ENCODE results near the gene LOXHD1.

LOXHD1 gene

DNA sequence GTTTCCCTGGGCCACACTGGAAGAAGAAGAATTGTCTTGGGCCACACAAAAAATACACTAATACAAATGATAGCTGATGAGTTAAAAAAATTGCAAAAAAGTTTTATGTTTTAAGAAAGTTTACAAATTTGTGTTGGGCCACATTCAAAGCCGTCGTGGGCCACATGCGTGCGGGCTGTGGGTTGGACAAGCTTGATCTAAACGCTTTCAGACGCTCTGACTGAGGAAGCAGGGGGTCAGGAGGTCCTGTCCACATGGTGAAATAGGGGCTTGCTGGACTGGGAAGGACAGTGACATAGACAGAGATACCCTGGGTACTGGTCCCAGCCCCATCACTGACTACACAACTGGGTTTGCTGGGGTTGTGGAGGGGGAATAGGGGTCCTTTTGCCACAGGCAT, 86.4 kb downstream of the LOXHD1 start:
- DNase-seq, result no peak

DNA sequence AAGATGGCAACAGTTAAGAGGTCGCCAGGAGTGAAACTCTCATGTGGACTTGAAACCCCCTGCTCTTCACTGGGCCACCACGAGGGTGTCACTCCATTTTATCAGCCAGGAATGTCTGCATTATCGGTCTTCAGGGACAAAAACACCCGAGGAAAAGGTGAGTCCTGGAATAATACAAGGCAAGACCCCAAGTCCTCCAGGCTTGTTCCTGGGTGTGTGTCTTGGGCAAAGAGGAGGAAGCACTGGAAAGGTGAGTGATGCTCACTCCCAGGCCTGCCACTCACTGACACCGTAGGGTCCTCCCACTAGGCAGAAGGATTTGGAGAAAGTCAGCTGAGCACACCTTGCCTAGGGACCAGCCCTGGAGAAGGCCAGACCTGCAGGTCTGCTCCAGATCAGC, 86.9 kb downstream of the LOXHD1 start:
- no peak for DNase-seq

DNA sequence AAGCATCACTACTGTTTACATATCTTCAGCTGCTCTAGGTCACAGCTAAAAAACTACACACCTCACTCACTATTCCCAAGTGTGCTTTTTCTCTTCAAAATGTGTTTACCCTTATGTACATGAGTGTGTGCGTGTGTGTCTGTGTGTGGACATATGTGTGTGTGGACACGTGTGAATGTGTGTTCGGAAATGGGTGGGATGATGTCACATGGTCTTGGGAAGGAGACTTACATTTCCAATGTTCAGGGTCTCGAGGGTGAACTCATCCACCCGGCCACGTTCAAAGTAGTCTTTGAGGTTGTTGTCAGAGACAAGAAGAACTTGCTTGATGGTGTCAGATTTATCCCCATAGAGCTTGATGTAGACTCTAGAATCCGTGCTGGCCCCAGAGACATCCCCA, 87.8 kb downstream of the LOXHD1 start:
- no peak for DNase-seq

DNA sequence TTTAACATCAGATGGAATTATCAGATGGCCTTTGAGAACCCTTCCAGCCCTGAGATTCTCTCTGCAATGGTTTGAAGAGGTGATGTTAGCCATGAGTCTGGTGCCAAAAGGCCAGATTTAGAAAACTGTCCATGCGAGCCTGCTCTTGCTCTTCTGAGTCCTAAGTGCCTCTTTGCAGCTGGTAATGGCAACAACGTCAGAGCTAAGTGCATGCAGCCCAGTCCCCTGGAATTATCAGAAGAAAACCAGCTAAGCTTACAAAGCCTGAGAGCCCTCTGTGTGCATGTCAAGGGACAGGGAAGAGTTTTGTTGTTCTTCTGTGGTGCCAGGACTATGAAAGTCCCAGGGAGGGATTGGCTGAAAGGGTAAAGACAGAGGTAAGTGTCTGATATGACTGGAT, 89.8 kb downstream of the LOXHD1 start:
- no peak for DNase-seq

DNA sequence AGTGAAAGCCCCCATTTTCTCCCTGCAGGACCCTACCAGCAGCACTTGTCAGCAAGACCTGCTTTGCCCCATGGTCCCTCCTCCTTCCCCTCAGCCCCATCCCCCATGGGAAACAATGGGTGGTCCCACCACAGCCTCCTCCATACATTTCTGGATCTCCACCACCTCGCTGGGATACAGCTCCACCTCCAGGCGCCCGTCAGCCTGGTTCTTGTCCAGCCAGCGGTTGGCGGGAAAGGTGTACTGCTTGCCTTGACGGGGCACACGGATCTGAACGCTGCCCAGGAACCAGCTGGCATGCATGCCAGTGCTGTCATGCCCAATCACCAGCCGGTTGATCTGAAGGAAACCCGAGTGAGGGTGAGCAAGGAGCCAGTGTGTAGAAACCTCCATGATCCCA, 90.9 kb downstream of the LOXHD1 start:
- DNase-seq, result no peak

DNA sequence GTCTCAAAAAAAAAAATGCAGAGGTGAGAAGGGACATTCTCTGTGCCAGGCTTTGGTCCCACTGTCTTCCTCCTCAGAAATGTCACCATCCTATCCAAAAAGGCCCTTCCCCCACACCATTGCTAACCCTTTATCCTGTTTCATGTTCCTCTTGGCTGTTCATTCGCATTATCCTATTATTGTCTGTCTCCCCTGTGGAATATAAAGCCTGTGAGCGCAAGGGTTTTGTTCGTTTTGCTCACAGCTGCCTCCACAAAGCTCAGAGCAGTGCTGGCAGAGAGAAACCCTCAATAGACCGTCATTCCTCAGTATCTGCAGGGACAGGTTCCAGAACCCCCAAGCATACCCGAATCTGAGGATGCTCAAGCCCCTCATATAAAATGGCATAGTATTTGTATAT, 91.8 kb downstream of the LOXHD1 start:
- no peak for DNase-seq

DNA sequence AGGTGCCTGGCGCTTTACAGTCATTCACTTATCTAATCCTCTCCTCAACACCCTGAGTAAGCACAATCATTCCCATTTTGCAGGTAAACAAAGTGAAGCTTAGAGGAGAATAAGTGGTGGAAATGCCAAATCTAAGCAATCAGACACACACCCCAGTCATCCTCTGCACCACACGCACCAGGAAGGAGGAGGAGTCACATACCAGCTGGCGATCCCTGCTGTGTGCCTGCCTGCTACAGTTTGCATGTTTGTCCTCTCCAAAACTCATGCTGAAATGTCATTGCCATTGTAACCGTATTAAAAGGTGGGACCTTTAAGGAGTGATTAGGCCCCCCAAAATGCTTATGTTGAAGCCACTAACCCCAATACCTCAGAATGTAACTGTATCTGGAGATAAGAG, 93.7 kb downstream of the LOXHD1 start:
- no peak for DNase-seq

DNA sequence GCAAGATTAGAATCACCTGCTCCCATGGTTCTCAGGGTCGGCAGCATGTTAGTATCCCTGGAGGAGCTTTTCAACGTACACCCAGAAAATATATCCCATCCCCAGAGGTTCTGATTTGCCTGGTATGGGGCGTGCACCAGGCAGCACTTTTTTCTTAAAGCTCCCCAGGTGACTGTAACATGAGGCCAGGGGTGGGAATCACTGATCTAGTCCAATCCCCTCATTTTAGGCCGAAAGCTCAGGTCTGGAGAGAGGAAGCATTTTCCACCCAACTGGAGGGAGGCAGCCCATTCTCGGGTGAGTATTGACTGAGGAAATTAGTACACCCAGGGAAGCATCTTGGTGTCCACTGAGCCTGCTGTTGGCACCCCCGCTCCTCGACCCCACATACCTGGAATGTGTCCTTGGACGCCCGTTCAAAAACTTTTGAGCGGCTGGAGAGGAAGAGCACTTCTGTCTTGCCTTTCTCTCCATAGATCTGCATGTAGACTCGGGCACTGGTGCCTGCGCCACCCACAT, 94.3 kb downstream of the LOXHD1 start:
- DNase-seq, result no peak

DNA sequence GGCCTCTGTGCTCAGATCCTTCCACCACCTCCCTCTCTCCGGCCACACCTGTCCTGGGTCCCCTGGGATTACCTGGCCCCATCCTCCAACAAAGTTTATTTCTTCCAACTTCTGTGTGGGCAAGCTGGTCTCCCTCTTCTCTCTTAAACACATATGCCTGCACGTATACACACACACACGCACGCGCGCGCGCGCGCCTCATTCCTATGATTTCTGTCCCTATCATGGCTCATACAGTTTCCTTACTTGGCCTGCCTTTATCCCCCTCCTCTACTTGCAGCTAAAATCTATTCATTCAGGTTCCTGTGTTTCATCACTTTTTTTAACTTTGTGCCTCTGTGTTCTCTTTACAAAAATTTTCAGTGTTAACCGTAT, 96.4 kb downstream of the LOXHD1 start:
- no peak for DNase-seq

DNA sequence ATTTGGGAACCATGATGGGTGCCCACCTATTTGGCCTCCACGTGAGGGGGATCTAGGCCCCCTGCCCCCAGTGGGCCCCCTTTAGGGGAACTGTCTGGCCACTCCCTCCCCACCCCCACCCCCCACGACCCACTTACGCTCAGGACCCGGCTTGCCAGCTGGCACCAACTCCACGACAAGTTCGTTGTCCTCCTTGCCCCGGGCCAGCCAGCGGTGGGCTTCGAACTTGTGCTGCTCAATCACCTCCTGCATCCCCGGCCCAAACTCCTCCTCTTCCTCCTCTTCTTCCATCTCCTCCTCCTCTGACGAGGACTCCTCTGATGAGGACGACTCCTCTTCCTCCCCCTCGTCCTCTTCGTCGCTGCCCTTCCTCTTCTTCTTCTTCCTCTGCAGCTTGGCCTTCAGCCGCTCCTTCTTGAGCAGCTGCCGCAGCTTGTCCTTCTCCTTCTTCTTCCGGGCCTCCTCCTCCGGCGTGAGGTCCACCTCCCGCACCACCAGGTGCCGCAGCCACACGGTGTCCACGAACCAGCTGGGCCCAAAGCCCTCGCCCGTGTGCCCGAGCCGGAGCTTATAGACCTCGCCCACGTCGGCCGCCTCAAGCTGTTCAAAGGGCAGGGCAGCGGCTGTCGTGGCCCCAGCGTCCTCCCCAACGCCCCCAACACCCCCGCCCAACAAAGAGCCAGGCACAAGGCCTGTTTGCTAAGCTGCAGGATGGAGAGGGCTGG, 96.9 kb downstream of the LOXHD1 start:
- no peak for DNase-seq

DNA sequence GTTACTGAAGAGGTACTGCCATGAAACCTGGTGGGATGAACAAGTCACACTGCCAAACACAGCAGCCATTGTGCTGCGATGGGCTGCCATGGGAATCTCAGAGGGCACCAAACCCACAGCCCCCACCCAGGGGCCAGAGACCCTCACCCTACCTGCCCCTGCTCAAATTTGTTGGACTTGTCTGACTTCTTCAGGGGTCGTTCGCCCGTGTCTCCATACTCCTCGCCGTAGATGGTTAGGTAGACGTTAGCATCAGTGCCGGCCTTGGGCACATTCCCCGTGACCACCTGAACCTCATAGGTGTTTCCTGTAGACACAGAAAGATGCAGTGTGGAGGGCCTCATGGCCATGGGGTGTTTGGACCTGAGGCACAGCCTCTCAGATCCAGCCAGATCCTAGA, 97.7 kb downstream of the LOXHD1 start:
- no peak for DNase-seq

DNA sequence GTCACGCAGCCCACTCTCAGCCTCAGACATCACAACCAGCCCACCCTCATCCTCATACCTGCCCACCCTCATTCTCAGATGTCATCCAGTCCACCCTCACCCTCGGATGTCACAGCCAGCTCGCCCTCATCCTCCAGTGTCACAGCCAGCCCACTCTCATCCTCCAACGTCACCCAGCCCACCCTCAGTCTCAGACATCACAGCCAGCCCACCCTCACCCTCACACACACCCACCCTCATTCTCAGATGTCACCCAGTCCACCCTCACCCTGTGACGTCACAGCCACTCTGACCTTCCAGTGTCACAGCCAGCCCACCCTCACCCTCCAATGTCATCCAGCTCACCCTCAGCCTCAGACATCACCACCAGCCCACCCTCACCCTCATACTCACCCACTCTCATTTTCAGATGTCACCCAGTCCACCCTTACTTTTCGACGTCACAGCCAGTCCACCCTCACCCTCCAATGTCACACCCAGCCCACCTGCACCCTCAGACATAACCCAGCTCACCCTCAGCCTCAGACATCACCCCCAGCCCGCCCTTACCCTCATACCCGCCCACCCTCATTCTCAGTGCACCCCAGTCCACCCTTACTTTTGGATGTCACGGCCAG, 100.3 kb downstream of the LOXHD1 start:
- no peak for DNase-seq

DNA sequence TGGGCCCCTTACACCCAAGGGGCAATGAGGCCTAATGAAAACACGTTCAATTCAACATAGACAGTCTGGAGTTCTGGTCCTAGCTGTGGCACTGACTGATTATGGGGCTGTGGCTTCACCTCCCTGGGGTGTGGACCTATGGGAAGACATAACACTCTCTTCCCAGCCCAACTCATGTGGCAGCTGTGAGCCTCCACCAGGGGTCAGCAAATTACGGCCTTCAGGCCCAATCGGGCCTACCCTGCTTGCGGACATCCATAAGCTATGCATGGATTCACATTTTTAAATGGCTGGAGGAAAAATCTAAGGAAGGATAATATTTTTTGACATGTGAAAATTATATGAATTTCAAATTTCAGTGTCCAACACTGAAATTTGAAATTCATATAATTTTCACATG, 101.3 kb downstream of the LOXHD1 start:
- DNase-seq, result peak; percentile 28

DNA sequence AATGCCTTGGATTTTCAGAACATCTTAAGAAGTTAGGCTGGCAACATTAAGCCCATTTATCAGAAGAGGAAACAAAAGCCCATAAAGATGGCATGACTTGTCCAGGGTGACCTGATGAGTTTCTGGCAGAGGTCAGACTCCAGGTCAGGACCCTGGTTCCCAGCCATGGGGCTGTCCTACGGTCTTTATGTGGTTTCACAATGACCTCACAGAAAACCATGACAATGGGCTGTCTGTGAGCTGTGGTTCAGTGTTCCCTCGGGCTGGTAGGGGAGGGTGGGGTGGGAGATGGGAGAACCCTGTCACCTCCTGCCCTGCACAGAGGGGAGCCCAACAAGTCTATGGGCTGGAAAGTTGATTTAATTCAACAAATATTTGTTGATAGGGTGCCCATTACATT, 101.8 kb downstream of the LOXHD1 start:
- no peak for DNase-seq

DNA sequence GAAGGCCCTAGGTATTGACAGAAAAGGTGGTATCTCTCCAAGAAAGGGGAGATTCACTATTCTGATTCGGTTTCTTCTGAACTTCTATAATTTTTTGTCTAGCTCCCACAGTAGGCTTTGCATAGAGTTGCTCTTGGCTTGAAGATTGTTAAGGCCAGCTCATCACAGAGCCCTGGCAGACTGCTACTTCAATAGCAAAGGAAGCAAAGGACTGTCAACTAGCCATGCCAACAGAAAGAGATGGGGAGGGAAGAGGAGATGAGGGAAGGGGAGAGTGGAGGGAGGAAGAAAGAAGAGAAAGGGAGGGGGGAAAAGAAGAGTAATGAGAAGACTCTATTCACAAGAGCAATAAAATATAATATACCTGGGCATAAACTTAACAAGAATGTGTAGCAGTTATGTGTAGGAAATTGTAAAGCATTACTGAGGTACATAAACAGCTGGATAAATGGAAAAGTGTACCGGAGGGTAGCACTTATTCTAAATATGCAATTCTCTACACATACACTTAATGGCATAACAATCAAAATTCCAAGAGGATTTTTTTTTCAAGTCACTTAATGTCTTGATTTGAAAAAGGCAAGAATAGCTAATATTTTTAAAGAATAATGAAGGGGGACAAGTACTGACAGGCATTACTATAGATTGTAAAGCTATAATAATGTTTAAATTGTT, 102.5 kb downstream of the LOXHD1 start:
- no peak for DNase-seq

DNA sequence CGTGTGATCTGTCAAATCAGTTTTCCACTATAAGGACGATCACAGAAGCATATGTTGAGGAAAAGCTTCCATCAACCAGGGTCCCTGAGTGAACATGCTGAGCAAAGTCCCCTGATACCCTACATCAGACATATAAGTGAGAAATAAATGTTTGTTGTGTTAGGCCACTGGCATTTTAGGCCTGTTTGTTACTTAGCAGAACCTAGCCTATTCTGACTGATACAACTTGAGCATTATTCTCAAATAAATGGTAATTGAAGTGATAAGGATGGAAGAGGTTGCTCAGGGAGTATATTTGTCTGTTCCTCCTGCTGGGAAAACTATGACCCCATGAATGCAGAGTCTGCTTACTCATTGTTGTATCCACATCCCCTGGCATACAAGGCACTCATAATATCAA, 106.4 kb downstream of the LOXHD1 start:
- no peak for DNase-seq

DNA sequence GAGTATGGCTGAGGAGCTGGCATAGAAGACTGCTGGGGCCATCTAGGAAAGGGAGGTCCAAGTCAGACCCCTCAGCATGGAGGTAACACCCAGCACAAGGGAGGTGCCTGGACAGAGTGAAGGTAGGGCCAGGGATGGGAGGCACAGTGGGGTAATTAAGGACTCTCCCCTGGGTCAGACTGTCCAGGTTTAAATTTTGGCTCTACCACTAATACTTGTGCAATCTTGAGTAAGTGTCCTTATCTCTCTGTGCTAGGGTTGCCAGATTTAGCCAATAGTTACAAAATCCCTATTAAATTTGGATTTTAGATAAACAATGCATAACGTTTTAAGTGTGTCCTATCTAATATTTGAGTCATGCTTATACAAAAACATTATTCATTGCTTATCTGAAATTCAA, 109.5 kb downstream of the LOXHD1 start:
- DNase-seq, result no peak

DNA sequence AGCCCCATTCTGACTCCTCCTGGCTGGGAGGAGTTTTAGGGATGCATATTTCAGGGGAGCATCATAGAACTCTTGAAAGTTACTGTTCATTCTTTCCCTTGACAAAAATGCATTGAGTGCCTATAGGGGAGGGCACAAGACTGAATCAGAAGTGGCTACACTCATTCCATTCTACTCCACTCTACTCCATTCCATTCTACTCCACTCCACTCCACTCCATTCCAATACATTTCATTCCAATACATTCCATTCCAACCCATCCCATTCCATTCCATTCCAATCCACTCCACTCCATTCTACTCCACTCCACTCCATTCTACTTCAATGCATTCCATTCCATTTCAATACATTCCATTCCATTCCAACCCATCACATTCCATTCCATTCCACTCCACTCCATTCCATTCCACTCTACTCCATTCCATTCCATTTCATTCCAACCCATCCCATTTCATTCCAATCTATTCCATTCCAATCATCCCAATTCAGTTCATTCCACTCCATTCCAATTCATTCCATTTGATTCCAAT, 110.8 kb downstream of the LOXHD1 start:
- DNase-seq, result no peak

DNA sequence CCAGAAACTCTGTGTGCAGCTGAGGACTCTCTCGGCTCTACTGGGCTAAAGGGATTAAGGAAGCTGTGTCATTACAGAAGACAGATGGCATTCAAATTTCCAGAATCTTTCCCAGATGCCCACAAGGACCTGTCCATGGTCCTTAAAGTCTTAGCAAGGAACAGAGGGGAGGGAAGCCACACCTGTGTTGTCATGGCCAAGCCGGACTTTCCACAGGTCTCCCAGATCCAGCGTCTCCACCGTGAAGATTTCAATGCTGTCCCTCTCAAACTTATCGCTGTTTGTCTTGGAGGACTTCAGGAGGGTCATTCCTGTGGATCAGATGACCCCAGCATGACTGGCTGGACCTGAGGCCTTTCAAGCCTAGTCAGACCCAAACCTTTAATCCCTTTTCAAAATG, 114.5 kb downstream of the LOXHD1 start:
- DNase-seq, result no peak

DNA sequence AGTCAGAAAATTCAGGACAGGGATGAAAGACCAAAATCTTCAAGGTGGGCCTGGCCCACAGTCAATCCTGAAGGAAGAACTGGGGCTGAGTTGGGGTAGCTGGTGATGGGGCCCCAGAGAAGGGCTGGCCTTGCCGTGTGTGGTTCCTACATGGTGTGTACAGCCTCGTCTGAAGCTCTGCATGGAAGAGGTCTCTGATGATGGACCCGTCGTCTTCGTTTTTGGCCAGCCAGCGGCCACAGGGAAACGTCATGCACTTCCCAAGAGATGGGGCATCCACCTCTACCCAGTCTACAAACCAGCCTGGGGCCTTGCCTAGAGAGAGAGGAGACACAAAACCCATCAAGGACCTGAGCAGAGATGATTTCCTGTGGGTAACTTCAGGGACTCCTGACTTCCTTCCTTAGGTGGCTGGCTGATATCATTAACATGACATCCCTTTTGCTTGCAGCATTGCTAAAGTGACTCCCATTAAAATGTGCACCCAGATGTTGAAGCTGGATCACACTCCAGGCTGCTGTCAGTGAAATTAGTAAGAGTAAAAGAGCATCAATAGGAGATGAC, 115.3 kb downstream of the LOXHD1 start:
- DNase-seq, result no peak

DNA sequence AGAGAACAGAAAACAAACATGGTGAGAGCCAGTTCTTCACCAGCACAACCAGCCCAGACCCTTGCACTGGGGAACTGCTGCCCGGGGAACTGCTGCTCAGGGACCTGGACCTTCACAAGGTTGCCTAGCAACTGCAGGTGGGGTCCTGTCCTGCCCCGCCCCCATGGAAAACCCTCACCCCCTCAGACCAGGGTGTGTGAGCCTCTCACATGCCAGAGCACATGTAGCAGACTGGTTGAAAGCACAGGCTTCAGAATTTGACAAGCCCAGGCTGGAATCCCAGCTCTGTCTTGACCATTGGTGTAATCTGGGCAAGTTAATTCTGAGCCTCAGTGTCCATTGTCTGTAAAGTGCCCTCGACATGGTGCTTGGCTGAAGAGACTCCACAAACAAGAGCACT, 118.6 kb downstream of the LOXHD1 start:
- no peak for DNase-seq

DNA sequence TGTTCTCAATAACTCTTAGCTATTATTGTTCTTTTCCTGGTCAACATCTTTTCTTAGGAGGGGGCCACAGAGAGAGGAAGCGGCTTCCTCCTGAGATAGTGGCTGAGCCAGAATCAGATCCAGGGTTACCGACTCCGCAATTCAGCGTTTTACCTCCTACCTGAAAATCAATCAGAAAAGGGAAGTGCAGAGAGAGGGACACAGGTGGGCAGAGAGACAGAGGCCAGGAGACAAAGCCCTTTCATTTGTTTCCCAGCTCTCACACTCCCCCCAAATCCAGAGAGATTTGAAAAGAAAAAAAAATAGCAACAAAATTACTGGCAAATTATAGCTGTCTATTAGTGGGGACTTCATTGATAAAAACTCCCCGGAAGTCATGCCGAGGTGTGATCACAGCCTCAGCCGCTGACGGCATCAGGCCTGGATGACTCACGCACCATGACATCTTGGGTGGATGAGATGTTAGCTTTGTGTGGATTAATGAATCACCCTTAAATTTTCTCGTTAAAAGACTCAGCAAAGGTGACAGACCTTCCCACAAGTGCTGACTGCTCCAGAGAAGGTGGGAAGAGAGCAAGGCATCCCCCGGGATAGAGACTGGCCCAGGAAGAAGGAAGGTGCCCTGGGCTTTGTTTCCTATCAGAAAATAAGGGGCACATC, 120.7 kb downstream of the LOXHD1 start:
- peak; percentile 8 for DNase-seq

DNA sequence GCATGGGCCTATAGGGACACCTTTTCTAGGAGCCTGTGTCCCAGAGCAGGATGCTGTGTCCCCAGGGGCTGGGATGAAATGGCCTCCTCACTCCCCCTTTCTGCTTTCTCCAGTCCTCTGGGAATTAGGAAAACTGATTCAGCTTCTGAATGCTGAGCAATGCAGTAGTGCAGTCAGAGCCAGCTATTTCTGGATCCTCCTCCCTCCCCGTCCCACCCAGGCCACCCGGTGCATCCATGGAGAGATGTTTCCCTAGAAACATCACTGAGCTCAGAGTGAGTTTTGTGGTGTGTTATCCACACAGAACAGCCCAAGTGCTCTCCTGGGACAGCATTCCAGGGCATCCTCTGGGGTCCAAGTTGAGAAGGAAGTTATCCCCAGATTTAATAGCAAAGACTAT, 125.5 kb downstream of the LOXHD1 start:
- no peak for DNase-seq

All from stimulated activated CD8-positive, alpha-beta memory T cell treated with anti-CD3 and anti-CD28 coated beads, Interleukin-4, amount 100 ng/mL, for 48 hours (primary cell).